ENCODE results near the gene ARID3B. TPM values are rescaled to one million over a fixed set of nuclear protein-coding genes. Genes with fewer than 3 reads are reported as not detected.

Gene ARID3B
- total RNA-seq, 1 donor from 2014 or later, result 70.0 TPM

- Mint-ChIP-seq H3K4me3 (ENCODE audit: unreplicated experiment) (no peak overlapping the region), H3K27ac (ENCODE audit: unreplicated experiment) (no peak overlapping the region), H3K4me1 (ENCODE audit: unreplicated experiment) (peaks cover 15% of the 10 kb centered on the region), H3K36me3 (ENCODE audit: low read depth, unreplicated experiment) (peaks cover 50% of the 10 kb centered on the region), H3K27me3 (ENCODE audit: unreplicated experiment) (peaks cover 4% of the 10 kb centered on the region), H3K9me3 (ENCODE audit: unreplicated experiment) (no peaks in the 10 kb centered on the region)
- TF ChIP-seq, protein P1, sequence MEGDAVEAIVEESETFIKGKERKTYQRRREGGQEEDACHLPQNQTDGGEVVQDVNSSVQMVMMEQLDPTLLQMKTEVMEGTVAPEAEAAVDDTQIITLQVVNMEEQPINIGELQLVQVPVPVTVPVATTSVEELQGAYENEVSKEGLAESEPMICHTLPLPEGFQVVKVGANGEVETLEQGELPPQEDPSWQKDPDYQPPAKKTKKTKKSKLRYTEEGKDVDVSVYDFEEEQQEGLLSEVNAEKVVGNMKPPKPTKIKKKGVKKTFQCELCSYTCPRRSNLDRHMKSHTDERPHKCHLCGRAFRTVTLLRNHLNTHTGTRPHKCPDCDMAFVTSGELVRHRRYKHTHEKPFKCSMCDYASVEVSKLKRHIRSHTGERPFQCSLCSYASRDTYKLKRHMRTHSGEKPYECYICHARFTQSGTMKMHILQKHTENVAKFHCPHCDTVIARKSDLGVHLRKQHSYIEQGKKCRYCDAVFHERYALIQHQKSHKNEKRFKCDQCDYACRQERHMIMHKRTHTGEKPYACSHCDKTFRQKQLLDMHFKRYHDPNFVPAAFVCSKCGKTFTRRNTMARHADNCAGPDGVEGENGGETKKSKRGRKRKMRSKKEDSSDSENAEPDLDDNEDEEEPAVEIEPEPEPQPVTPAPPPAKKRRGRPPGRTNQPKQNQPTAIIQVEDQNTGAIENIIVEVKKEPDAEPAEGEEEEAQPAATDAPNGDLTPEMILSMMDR (IDR thresholded peaks at IDR 0.05; ENCODE audit: unreplicated experiment), result no peak
- no peak for DNase-seq (ENCODE audit: low spot score)
These were observed 92.8 kb downstream of the ARID3B start for GRCh38 chr15:74633781-74634180.

- H3K4me3 Mint-ChIP-seq (ENCODE audit: unreplicated experiment), result no peak overlapping the region
- no peak overlapping the region for H3K27ac Mint-ChIP-seq (ENCODE audit: unreplicated experiment)
- DNase-seq (ENCODE audit: low spot score), result peak; percentile 68
- peaks cover 51% of the 10 kb centered on the region for H3K36me3 Mint-ChIP-seq (ENCODE audit: low read depth, unreplicated experiment)
- H3K9me3 Mint-ChIP-seq (ENCODE audit: unreplicated experiment), result no peaks in the 10 kb centered on the region
- TF ChIP-seq, protein P1 (IDR thresholded peaks at IDR 0.05; ENCODE audit: unreplicated experiment), result peak; percentile 82
- H3K27me3 Mint-ChIP-seq (ENCODE audit: unreplicated experiment), result peaks cover 4% of the 10 kb centered on the region
- H3K4me1 Mint-ChIP-seq (ENCODE audit: unreplicated experiment), result peaks cover 19% of the 10 kb centered on the region
These were observed 94.2 kb downstream of the ARID3B start for GRCh38 chr15:74635228-74635627.

DNA sequence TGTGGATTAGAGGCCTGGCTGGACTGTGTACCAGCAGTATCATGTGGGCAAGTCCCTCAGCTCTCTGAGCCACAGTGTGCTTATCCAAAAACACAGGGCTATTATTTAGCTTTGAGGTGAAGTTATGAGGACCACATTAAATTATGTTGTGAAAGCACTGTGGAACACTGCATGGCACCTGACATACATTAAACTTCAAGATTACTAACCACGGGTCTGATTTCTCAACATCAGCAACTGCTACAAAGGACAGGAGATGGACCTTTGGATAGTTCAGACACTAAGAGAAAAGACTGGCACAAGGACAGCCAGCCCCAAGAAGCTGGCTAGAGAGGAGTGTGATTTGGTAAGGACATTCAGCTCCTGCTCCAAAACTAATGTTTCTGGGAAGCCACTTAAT, 96.0 kb downstream of the ARID3B start:
- no peak for DNase-seq (ENCODE audit: low spot score)
- peaks cover 36% of the 10 kb centered on the region for H3K4me1 Mint-ChIP-seq (ENCODE audit: unreplicated experiment)
- H3K27ac Mint-ChIP-seq (ENCODE audit: unreplicated experiment), result no peak overlapping the region
- peaks cover 56% of the 10 kb centered on the region for H3K36me3 Mint-ChIP-seq (ENCODE audit: low read depth, unreplicated experiment)
- TF ChIP-seq, protein P1 (IDR thresholded peaks at IDR 0.05; ENCODE audit: unreplicated experiment), result no peak
- H3K27me3 Mint-ChIP-seq (ENCODE audit: unreplicated experiment), result peaks cover 2% of the 10 kb centered on the region
- H3K9me3 Mint-ChIP-seq (ENCODE audit: unreplicated experiment), result no peaks in the 10 kb centered on the region
- no peak overlapping the region for H3K4me3 Mint-ChIP-seq (ENCODE audit: unreplicated experiment)

- Mint-ChIP-seq H3K27me3 (ENCODE audit: unreplicated experiment) (peaks cover 4% of the 10 kb centered on the region), H3K27ac (ENCODE audit: unreplicated experiment) (peak overlapping the region; percentile 80), H3K9me3 (ENCODE audit: unreplicated experiment) (no peaks in the 10 kb centered on the region), H3K36me3 (ENCODE audit: low read depth, unreplicated experiment) (peaks cover 36% of the 10 kb centered on the region), H3K4me3 (ENCODE audit: unreplicated experiment) (no peak overlapping the region), H3K4me1 (ENCODE audit: unreplicated experiment) (peaks cover 54% of the 10 kb centered on the region)
- DNase-seq (ENCODE audit: low spot score), result no peak
- TF ChIP-seq, protein P1 (IDR thresholded peaks at IDR 0.05; ENCODE audit: unreplicated experiment), result no peak
These were observed 100.1 kb downstream of the ARID3B start for GRCh38 chr15:74641151-74641550.

DNA sequence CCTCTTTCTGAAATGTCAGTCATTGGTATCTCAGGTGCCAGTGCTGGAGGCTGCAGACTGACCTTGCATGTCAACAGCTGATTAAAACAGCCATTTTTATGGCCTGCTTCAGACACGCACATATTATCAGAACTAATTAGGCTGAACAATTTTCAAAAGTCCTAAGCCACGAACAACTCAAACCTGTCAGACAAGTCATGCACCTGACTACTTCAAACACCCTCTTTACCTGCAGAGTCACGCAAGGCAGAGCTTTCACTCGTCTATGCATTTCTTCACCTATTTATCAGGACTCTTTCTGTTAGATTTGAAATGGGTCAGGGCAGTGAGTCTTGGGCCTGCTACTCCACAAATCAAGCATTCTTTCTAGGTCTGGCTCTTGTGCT, 101.3 kb downstream of the ARID3B start:
- Mint-ChIP-seq H3K27ac (ENCODE audit: unreplicated experiment) (peak overlapping the region; percentile 77), H3K4me3 (ENCODE audit: unreplicated experiment) (no peak overlapping the region), H3K4me1 (ENCODE audit: unreplicated experiment) (peaks cover 52% of the 10 kb centered on the region), H3K36me3 (ENCODE audit: low read depth, unreplicated experiment) (peaks cover 28% of the 10 kb centered on the region), H3K9me3 (ENCODE audit: unreplicated experiment) (no peaks in the 10 kb centered on the region), H3K27me3 (ENCODE audit: unreplicated experiment) (peaks cover 4% of the 10 kb centered on the region)
- DNase-seq (ENCODE audit: low spot score), result no peak
- TF ChIP-seq, protein P1 (IDR thresholded peaks at IDR 0.05; ENCODE audit: unreplicated experiment), result no peak
